Ascending aorta (tissue), 2 donors: ENCODE results near the gene TBC1D10B. TPM values are rescaled to one million over a fixed set of nuclear protein-coding genes. Genes with fewer than 3 reads are reported as not detected.
"Not testable (repeated sequence)": the region's sequence is repeated elsewhere in the genome, so short reads cannot be mapped to it uniquely, and the experiment has no call there.

Source experiments
- DNase-seq, 2 donors: peaks; one replicate each; pipeline ENCODE4 v3.0.0-alpha.2; 2019; ENCODE audit warnings: low spot score in 2 of 2
- H3K27ac ChIP-seq, 2 donors: fragments of 200-600 bp; sonication (generic); one replicate each; pipeline ENCODE4 v1.5.1; 2016 to 2017; ENCODE audit warnings: mild to moderate bottlenecking in 1 of 2
- H3K27me3 ChIP-seq: fragments of 200-600 bp; sonication (generic); one replicate; pipeline ENCODE4 v1.5.1; 2017
- H3K36me3 ChIP-seq, 2 donors: fragments of 200-600 bp; sonication (generic); one replicate each; pipeline ENCODE4 v1.5.1; 2016
- H3K4me1 ChIP-seq, 2 donors: fragments of 200-600 bp; sonication (generic); one replicate each; pipeline ENCODE4 v1.5.1; 2016 to 2017; ENCODE audit warnings: mild to moderate bottlenecking in 1 of 2
- H3K4me3 ChIP-seq, 2 donors: fragments of 200-600 bp; sonication (generic); one replicate each; pipeline ENCODE4 v1.5.1; 2016 to 2017; ENCODE audit warnings: mild to moderate bottlenecking in 1 of 2
- H3K9me3 ChIP-seq, 2 donors: fragments of 200-600 bp; sonication (generic); one replicate each; pipeline ENCODE4 v1.5.1; 2016
- intact Hi-C: fragments of 100-400 bp; cut with DNase I; formaldehyde crosslinking; loops from one replicate; pipeline ENCODE4 v1.15.1; 2023
- total RNA-seq: library from RNA; depleted of rRNA; stranded (reverse); fragments of >200 nt; gene quantifications from one replicate; pipeline ENCODE4 v1.1.0, GENCODE V29; 2016

The TBC1D10B gene
- total RNA-seq, 1 donor from 2014 or later = 20.9 TPM

- DNase-seq, intact Hi-C loops, H3K9me3 ChIP-seq, H3K4me3 ChIP-seq, H3K4me1 ChIP-seq, H3K36me3 ChIP-seq, H3K27ac ChIP-seq, H3K27me3 ChIP-seq: not testable (repeated sequence)
Measured at GRCh38 chr16:30310937-30311336, 59.4 kb downstream of the TBC1D10B start.

GRCh38 chr16:30309255-30309654 lies 61.0 kb downstream of the TBC1D10B start:
- H3K27me3 ChIP-seq, DNase-seq: not testable (repeated sequence)

More at GRCh38 chr16:30309255-30309654, 61.0 kb downstream of the TBC1D10B start:
- H3K4me1 ChIP-seq, intact Hi-C loops, H3K27ac ChIP-seq, H3K36me3 ChIP-seq, H3K4me3 ChIP-seq, H3K9me3 ChIP-seq: not testable (repeated sequence)

Other genes with a start within 250 kb of the TBC1D10B start
- 115 TPM for gene MAPK3, start 247.3 kb downstream of the TBC1D10B start, total RNA-seq
- gene CORO1A, start 186.9 kb downstream of the TBC1D10B start, total RNA-seq = 69.4 TPM
- 643 TPM for gene BOLA2B, start 176.8 kb downstream of the TBC1D10B start, total RNA-seq
- 44.6 TPM for gene SLX1A, start 176.6 kb downstream of the TBC1D10B start, total RNA-seq
- gene SULT1A3, start 171.2 kb downstream of the TBC1D10B start, total RNA-seq = 14.8 TPM
- gene NPIPB13, start 122.0 kb downstream of the TBC1D10B start, total RNA-seq = 1.3 TPM
- 15.1 TPM for gene CD2BP2, start 15.2 kb downstream of the TBC1D10B start, total RNA-seq
- not detected for gene MYL11, start 4.3 kb upstream of the TBC1D10B start, total RNA-seq
- not detected for gene SEPTIN1, start 12.1 kb upstream of the TBC1D10B start, total RNA-seq
- gene ZNF48, start 24.9 kb upstream of the TBC1D10B start, total RNA-seq = 25.1 TPM
- gene ZNF771, start 37.1 kb upstream of the TBC1D10B start, total RNA-seq = 49.6 TPM
- 7.2 TPM for gene DCTPP1, start 59.5 kb upstream of the TBC1D10B start, total RNA-seq
- gene SEPHS2, start 75.4 kb upstream of the TBC1D10B start, total RNA-seq = 22.8 TPM
- gene ITGAL, start 102.2 kb upstream of the TBC1D10B start, total RNA-seq = 0.11 TPM
- gene ZNF768, start 156.1 kb upstream of the TBC1D10B start, total RNA-seq = 18.9 TPM
- 19.6 TPM for gene ZNF747, start 164.4 kb upstream of the TBC1D10B start, total RNA-seq
- 10.9 TPM for gene ZNF764, start 187.9 kb upstream of the TBC1D10B start, total RNA-seq
- 11.3 TPM for gene ZNF688, start 201.2 kb upstream of the TBC1D10B start, total RNA-seq
- gene ZNF785, start 215.2 kb upstream of the TBC1D10B start, total RNA-seq = 12.1 TPM
- 7.0 TPM for gene ZNF689, start 239.9 kb upstream of the TBC1D10B start, total RNA-seq